Measurements from ENCODE around the gene UBE2E2. TPM values are rescaled to one million over a fixed set of nuclear protein-coding genes. Genes with fewer than 3 reads are reported as not detected.

Gene UBE2E2
- total RNA-seq, 1 donor from 2014 or later: 61.3 TPM

DNA sequence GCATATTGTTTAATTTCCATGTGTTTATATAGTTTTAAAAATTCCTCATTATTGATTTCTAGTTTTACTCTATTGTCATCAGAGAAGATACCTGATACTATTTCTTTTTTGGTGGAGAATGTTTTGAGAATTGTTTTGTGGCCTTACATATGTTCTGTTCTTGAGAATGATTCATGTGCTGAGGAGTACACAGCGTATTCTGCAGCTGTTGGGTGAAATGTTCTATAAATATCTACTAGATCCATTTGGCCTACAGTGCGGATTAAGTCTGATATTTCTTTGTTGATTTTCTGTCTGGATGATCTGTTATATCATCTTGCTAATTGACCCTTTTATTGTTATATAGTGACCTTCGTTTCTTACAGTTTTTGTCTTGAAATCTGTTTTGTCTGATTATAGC, 109.7 kb downstream of the UBE2E2 start:
- no peaks in the 10 kb centered on the region for H3K27me3 ChIP-seq (ENCODE audit: control insufficient read depth, insufficient read depth, low read length)
- FAIRE-seq (no peak), DNase-seq (ENCODE audit: low read depth) (no peak)
- TF ChIP-seq, protein P1, sequence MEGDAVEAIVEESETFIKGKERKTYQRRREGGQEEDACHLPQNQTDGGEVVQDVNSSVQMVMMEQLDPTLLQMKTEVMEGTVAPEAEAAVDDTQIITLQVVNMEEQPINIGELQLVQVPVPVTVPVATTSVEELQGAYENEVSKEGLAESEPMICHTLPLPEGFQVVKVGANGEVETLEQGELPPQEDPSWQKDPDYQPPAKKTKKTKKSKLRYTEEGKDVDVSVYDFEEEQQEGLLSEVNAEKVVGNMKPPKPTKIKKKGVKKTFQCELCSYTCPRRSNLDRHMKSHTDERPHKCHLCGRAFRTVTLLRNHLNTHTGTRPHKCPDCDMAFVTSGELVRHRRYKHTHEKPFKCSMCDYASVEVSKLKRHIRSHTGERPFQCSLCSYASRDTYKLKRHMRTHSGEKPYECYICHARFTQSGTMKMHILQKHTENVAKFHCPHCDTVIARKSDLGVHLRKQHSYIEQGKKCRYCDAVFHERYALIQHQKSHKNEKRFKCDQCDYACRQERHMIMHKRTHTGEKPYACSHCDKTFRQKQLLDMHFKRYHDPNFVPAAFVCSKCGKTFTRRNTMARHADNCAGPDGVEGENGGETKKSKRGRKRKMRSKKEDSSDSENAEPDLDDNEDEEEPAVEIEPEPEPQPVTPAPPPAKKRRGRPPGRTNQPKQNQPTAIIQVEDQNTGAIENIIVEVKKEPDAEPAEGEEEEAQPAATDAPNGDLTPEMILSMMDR (IDR thresholded peaks at IDR 0.05; ENCODE audit: insufficient read depth, low read length, severe bottlenecking): no peak
- H3K4me3 ChIP-seq (ENCODE audit: low read depth, low read length): no peak overlapping the region
- H3K36me3 ChIP-seq (ENCODE audit: control insufficient read depth, insufficient read depth, low read length): no peaks in the 10 kb centered on the region

DNA sequence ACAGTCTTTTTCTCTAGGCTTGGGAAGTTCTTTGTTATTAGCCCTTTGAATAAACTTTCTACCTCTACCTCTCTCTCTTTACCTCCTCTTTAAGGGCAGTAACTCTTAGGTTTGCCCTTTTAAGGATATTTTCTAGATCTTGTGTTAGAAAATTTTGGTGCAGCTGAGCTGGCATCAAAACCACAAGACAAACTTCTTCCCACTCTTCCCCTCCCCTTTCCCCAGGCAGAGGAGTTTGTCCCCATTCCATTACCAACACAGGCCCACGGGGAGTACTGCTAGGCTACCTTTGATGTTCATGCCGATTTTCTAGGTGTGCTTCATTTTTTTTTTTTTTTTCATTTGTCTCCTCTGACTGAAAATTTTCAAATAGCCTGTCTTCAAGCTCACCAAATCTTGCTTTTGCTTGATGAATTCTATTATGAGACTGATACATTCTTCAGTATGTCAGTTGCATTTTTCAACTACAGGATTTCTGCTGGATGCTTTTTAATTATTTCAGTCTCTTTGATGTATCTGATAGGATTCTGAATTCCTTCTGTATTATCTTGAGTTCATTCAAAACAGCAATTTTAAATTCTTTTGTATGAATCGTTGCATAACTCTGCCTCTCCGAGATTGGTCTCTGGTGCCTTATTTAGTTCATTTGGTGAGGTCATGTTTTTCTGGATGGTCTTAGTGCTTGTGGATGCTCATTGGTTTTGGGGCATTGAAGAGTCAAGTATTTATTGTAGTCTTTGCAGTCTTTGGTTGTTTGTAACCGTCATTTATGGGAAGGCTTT, 112.0 kb downstream of the UBE2E2 start:
- TF ChIP-seq, protein P1 (IDR thresholded peaks at IDR 0.05; ENCODE audit: insufficient read depth, low read length, severe bottlenecking): no peak
- DNase-seq (ENCODE audit: low read depth): no peak
- FAIRE-seq: no peak
- H3K4me3 ChIP-seq (ENCODE audit: low read depth, low read length): no peak overlapping the region
- H3K36me3 ChIP-seq (ENCODE audit: control insufficient read depth, insufficient read depth, low read length): no peaks in the 10 kb centered on the region
- no peaks in the 10 kb centered on the region for H3K27me3 ChIP-seq (ENCODE audit: control insufficient read depth, insufficient read depth, low read length)

DNA sequence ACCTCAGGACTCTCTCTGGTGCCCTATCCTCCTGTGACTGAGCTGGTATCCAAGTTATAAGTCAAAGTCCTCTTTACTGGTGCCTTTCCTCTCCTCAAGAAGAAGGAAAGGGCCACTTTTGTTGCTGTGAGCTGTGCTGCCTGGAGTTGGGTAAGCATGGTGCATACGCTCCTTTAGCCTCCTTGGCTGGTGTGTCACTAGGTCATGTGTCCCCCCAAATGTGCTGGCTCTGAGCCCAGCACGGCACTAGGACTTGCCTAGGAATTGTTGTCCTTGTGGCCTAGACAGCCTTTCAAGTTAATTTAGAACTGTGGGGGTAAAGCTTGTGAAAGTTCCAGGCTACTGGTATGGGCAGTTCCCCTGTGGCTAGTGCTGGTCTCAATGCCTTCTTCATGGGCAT, 113.8 kb downstream of the UBE2E2 start:
- no peak for DNase-seq (ENCODE audit: low read depth)
- H3K27me3 ChIP-seq (ENCODE audit: control insufficient read depth, insufficient read depth, low read length): no peaks in the 10 kb centered on the region
- no peaks in the 10 kb centered on the region for H3K36me3 ChIP-seq (ENCODE audit: control insufficient read depth, insufficient read depth, low read length)
- no peak for FAIRE-seq
- no peak overlapping the region for H3K4me3 ChIP-seq (ENCODE audit: low read depth, low read length)
- TF ChIP-seq, protein P1 (IDR thresholded peaks at IDR 0.05; ENCODE audit: insufficient read depth, low read length, severe bottlenecking): no peak

DNA sequence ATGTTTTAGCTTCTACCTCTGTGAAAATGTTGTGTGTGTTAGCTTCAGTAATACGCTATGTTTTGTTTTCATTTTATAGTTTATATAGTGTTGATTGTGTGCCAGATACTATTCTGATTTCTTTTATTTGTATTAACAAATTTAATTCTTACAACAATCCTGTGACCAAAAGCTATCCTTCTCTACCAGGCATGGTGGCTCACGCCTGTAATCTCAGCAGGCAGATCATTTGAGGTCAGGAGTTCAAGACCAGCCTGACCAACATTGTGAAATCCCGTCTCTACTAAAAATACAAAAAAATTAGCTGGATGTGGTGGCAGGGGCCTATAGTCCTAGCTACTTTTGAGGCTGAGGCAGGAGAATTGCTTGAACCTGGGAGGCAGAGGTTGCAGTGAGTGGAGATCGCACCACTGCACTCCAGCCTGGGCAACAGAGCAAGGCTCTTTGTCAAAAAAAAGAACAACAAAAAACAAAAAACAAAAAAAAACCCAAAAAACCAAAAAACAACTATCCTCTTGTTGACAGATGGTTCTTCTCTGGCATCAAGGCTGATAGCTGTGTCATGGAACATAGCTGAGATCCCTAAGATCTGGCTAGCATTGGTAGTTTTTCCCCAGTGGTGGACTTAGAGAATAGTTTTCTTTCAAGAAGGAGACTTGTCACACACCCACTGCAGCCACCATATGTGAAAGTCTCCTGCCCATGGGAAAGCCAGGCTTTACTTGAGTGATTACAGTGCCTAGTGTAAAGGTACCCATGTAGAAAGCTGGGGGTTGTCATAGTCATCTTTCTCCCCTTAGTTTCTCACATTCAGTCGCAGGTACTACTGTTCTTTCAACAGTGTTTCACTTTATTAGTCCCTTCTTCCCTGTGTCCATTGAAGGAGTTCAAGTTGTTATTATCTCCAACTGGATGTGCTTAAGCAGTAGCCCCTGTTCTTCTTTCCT, 116.5 kb downstream of the UBE2E2 start:
- TF ChIP-seq, protein P1 (IDR thresholded peaks at IDR 0.05; ENCODE audit: insufficient read depth, low read length, severe bottlenecking): no peak
- Histone ChIP-seq H3K4me3 (ENCODE audit: low read depth, low read length) (no peak overlapping the region), H3K36me3 (ENCODE audit: control insufficient read depth, insufficient read depth, low read length) (no peaks in the 10 kb centered on the region), H3K27me3 (ENCODE audit: control insufficient read depth, insufficient read depth, low read length) (no peaks in the 10 kb centered on the region)
- no peak for DNase-seq (ENCODE audit: low read depth)
- no peak for FAIRE-seq

DNA sequence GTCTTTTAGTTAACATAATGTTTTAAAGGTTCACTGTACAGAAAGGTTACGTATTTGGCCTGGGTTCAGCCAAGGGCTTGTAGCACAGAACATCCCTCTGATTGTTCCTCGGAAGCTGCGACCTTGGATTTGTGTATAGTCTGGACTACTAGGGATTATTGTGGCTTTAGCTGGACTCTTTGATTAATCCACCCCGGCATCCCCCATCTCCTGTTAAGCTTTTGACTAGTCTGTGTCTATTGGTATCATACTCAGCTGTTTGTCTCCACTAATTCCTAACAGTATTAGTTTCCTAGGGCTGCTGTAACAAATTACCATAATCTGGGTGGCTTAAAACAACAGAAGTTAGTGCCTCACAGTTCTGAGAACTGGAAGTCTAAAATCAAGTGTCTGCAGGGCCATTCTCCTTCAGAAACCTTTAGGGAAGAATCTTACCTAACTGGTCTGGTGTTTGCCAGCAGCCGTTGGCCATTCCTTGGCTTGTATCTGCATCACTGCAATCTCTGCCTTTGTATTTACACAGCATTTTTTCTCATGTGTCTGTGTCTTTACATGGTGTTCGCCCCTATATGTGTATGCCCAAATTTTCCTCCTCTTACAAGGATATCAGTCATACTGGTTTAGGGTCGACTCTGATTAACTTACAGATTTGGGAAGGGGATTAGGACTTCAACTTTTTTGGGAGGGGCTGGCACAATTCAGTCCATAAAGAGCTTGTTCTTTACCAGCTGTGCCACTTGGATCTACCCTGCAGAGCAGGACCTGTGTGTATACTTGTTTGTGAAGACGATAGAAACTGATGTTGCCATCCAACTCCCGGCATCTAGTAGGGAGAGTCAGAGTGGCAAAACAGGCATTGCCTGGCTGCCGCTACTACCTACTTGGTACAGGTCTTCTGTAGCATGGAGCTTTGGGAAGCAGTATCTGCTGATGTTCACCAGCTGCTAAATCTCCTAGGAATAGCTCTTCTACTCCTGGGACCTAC, 117.8 kb downstream of the UBE2E2 start:
- Histone ChIP-seq H3K36me3 (ENCODE audit: control insufficient read depth, insufficient read depth, low read length) (no peaks in the 10 kb centered on the region), H3K27me3 (ENCODE audit: control insufficient read depth, insufficient read depth, low read length) (no peaks in the 10 kb centered on the region), H3K4me3 (ENCODE audit: low read depth, low read length) (no peak overlapping the region)
- TF ChIP-seq, protein P1 (IDR thresholded peaks at IDR 0.05; ENCODE audit: insufficient read depth, low read length, severe bottlenecking): no peak
- FAIRE-seq: peak; percentile 77
- DNase-seq (ENCODE audit: low read depth): no peak
